Erythroblast (primary cell): ENCODE results near the gene DUS4L.

Experiments used
- DNase-seq, 2 experiments: peaks; one replicate each; lab custom pipeline; 2025; lab: John Stamatoyannopoulos, UW
- GATA1 ChIP-seq: IDR thresholded peaks from 2 replicates; pipeline ENCODE4 v1.6.1; 2011; ENCODE audit warnings: low read depth, mild to moderate bottlenecking, control low read depth, low read length, moderate library complexity
- POLR2A ChIP-seq: IDR thresholded peaks from 2 replicates; pipeline ENCODE4 v1.6.1; 2011; ENCODE audit warnings: mild to moderate bottlenecking, low read length

Gene DUS4L

GRCh38 chr7:107560898-107561516 is 2.8 kb upstream of the DUS4L start:
- no peak for TF ChIP-seq GATA1
- no peak for TF ChIP-seq POLR2A
- DNase-seq: no peak

GRCh38 chr7:107563081-107563774 is 543 bp upstream of the DUS4L start:
- peak; percentile 76 to 84 for DNase-seq
- TF ChIP-seq POLR2A (no peak), GATA1 (no peak)

DNA sequence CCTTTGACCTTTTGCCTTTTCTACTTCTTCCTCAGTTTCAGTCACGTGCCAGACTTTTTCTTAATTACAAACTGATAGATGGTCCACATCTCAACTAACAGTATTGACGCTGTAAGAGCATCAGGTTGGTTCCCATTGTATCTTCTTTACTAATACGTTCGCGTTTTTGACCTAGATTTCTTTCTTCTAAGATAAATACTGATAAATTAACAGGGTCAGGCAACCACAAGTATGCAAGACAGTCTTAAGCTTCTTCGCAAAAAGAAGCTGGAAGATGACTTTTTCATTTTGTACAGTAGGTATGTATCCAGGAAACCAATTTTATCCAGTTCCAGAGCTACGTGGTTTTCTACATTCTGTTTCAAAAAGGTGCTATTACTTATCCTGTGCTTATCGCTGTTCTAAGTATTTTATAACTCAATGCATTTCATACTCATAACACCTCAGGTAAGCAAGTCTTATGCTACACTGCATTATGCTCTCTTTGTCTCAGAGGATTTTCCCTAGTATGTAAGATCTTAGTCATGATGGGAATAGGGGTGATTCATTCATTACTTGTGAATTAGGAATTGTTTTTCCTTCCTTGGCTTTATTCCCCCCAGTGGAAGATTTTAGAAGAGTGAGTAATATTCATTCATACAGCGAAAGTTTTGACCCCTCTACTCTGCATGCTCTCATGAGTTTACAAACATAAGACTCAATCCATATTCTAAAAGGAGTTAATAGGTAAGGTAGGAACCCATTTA is 955 bp downstream of the DUS4L start:
- no peak for TF ChIP-seq POLR2A
- TF ChIP-seq GATA1: no peak
- no peak for DNase-seq

DNA sequence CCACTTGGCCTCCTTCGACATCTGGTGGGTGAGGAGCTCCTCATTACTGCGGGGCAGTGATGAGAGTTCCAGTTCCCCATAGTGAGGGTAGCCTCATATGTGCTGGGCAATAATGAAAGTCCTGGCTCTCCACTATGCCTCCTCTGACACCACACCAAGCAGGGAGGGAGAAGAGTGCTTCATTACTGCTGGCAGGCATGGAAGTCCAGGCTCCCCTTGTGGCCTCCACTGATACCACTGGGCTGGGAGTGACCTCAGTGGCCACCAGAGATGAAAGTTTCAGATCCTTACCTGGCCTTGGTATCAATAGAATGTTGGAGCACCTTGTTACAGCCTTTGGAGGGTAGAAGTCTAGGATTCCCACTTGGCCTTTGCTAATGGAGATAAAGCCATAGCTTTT is 6.5 kb downstream of the DUS4L start:
- DNase-seq: peak in 1 of 2 experiments; percentile 15
- TF ChIP-seq GATA1 (no peak), POLR2A (no peak)

DNA sequence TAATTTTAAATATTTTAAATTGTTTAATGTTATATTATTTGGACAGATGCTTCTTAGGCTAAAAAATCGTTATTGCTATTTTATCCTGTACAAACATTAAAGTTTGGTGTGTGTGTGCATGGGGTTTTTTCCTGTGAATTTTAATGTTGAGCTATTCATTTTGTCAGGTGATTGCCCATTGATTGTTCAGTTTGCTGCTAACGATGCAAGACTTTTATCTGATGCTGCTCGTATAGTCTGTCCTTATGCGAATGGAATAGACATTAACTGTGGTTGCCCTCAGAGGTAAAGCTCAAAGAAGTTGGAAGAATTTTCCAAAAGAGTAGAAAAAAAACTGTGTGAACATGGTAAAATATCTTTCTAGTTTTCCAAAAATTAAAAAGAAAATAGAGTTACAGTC is 9.8 kb downstream of the DUS4L start:
- no peak for DNase-seq
- no peak for TF ChIP-seq POLR2A

GRCh38 chr7:107579554-107579884 is 15.7 kb downstream of the DUS4L start:
- TF ChIP-seq POLR2A (no peak), GATA1 (no peak)
- DNase-seq: no peak

GRCh38 chr7:107579885-107580715 is 16.3 kb downstream of the DUS4L start, which contains the start of gene BCAP29:
BCAP29 (plus strand) TSS chr7:107580246; CDS start chr7:107580773, 527 bp downstream.
- peak; percentile 90 to 94 for DNase-seq
- TF ChIP-seq GATA1: no peak
- TF ChIP-seq POLR2A: peak; percentile 94

- TF ChIP-seq POLR2A (no peak), GATA1 (no peak)
Measured at GRCh38 chr7:107580716-107581383, 17.1 kb downstream of the DUS4L start.

DNA sequence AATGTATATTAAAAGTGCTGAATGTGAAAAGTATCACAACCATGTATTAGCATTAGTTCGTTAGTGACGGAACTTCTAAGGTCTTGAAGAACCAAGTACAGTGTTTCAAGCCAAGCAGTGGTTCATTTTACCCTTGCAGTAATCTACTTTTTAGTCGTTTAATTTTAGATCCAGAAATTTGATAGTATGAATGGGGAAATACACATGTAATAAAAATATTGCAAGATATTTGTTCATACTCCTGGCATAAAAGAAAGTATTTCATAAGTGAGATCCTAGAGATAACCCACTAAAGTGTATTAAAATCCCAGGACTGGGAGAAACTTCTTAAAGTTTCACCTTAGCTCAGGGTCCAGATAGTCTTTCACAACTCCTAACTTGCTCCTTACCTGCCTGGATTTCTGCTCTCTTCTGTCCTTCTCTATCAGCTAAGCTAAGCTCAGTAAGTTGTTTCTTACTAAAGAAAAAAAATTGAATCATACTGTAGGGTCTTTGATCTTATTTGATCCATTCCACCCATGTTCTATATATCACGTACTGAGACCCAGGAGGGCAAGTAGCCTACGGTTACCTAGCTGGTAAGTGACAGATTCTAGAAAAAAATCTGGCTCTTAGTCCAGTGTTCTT is 17.7 kb downstream of the DUS4L start:
- peak; percentile 14 to 66 for DNase-seq
- no peak for TF ChIP-seq POLR2A

More at GRCh38 chr7:107580716-107581383, 17.1 kb downstream of the DUS4L start:
- DNase-seq: no peak

GRCh38 chr7:107582875-107583274 is 19.1 kb downstream of the DUS4L start:
- DNase-seq: peak; percentile 41 to 70
- no peak for TF ChIP-seq POLR2A

DNA sequence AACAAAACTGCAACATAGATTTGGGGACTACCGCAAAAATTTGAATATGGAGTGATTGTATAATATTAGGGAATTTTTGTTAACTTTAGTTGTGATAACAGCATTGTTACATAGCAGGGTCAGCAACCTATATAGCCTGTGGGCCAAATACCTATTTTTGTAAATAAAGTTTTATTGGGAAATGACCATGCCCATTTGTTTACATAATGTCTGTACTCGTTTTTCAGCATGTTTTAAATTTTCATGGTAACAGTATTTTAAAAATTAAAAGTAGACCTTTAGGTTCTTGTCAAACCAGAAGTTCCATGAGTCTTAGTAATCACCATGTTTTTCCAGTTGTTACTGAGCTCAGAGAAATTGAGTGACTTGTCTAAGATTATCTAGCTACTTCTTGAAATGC is 20.9 kb downstream of the DUS4L start:
- DNase-seq: no peak
- TF ChIP-seq GATA1: no peak
- TF ChIP-seq POLR2A: no peak

DNA sequence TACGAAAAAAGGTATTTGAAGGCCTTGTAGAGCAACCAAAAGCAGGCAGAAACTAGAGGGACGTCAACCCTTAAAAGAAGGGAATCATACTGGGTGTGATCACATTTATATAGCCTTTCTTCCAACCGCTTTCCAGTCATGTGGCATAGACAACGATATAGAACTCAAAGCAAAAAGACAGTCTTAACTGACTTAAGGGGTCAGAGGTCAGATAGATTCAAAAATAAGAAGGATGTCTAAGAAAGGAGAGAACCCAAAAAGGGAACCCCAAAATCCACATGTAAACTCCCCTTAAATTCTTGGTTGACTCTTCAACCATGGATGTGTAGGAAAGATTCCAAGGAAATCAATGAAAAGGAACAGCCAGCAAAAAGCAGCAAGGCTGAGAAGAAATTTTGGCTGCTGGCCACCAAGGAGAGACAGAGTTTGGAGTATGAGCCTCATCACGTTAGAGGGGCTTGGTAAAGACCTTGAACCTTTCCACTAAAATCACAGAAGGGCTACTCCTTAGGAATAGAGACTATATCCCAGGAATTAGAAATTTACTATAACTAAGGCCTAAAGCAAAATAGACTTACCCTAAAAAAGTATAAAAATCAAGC is 24.9 kb downstream of the DUS4L start:
- DNase-seq: no peak

DNA sequence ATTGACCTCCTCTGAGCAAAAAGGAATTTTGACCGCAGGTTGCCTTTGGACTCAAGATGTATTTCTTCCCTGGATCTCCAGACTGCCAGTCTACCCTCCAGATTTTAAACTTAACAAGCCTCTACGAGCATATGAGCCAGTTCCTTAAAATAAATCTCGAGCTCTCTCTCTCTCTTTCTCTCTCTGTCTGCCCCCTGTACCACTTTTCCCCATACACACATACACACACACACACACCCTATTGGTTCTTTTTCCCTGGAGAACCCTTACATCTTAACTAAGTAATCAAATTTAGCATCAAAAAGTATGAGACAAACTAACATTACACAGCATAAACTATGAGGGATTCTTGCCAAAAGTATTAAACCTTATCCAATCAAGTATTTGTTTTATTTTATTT is 27.6 kb downstream of the DUS4L start:
- no peak for TF ChIP-seq GATA1
- TF ChIP-seq POLR2A: no peak
- DNase-seq: no peak

More for the DNA sequence above, 24.9 kb downstream of the DUS4L start:
- TF ChIP-seq GATA1: no peak
- TF ChIP-seq POLR2A: no peak
